ENCODE results near the gene PRPF6. TPM values are rescaled to one million over a fixed set of nuclear protein-coding genes. Genes with fewer than 3 reads are reported as not detected.
A peak's percentile ranks its signal among the peaks of the same experiment; 100 is the strongest.

Gene PRPF6
- total and polyA plus RNA-seq, 2 of the 13 experiments (the other 11 are each of a cell fraction or from before 2014, with no cell fraction given) = 63.7 to 101 TPM

GRCh38 chr20:64079273-64080012, 98.5 kb downstream of the PRPF6 start, which contains the start of gene RGS19 (continued):
- TF ChIP-seq ELF4 (CRISPR knock-in tag; IDR thresholded peaks at IDR 0.05; ENCODE audit: borderline replicate concordance) = no peak
- no peak for TF ChIP-seq ZNF3 (CRISPR knock-in tag; IDR thresholded peaks at IDR 0.05)
- TF ChIP-seq ZNF878 (CRISPR knock-in tag; IDR thresholded peaks at IDR 0.05) = no peak
- TF ChIP-seq HNRNPUL1 (IDR thresholded peaks at IDR 0.05; ENCODE audit: low read depth, low read length) = no peak
- no peak for TF ChIP-seq SMC3 (IDR thresholded peaks at IDR 0.05; ENCODE audit: low read length)
- no peak for TF ChIP-seq FOXM1 (CRISPR knock-in tag; IDR thresholded peaks at IDR 0.05)
- no peak for TF ChIP-seq ZBTB7B (CRISPR knock-in tag; IDR thresholded peaks at IDR 0.05)
- TF ChIP-seq ZNF138 (CRISPR knock-in tag; IDR thresholded peaks at IDR 0.05; ENCODE audit: low read depth) = no peak; the same call in 1 of the 2 replicates
- TF ChIP-seq ZNF790 (CRISPR knock-in tag; IDR thresholded peaks at IDR 0.05; ENCODE audit: borderline replicate concordance) = no peak; the same call in 1 of the 2 replicates
- no peak for TF ChIP-seq CC2D1A (CRISPR knock-in tag; IDR thresholded peaks at IDR 0.05)
- peak; percentile 95 for TF ChIP-seq PATZ1 (CRISPR knock-in tag; IDR thresholded peaks at IDR 0.05)
- no peak for TF ChIP-seq MBNL3 (CRISPR knock-in tag; conservative IDR thresholded peaks at IDR 0.05)
- 0 out of 2 replicates have a peak, but pooled peaks have one; percentile 86 for TF ChIP-seq ZNF552 (CRISPR knock-in tag; IDR thresholded peaks at IDR 0.05; ENCODE audit: borderline replicate concordance)
- TF ChIP-seq IRF2 (CRISPR knock-in tag; IDR thresholded peaks at IDR 0.05) = no peak
- no peak; a peak in 1 of 4 replicates for TF ChIP-seq POLR2A (IDR thresholded peaks at IDR 0.05; ENCODE audit: insufficient read depth in 1 of 2, low read depth in 2 of 2, low read length in 2 of 2)
- no peak for TF ChIP-seq ZNF335 (CRISPR knock-in tag; IDR thresholded peaks at IDR 0.05)
- no peak for TF ChIP-seq DNMT1 (CRISPR knock-in tag; IDR thresholded peaks at IDR 0.05)
- no peak for TF ChIP-seq ZNF766 (CRISPR knock-in tag; IDR thresholded peaks at IDR 0.05; ENCODE audit: borderline replicate concordance)
- no peak for TF ChIP-seq DRAP1 (CRISPR knock-in tag; IDR thresholded peaks at IDR 0.05)
- TF ChIP-seq NR1H2 (CRISPR knock-in tag; IDR thresholded peaks at IDR 0.05; ENCODE audit: borderline replicate concordance, low read depth) = no peak
- TF ChIP-seq TBX3 (IDR thresholded peaks at IDR 0.05; ENCODE audit: borderline replicate concordance) = no peak
- TF ChIP-seq AKAP8 (CRISPR knock-in tag; IDR thresholded peaks at IDR 0.05) = no peak
- no peak for TF ChIP-seq RXRB (CRISPR knock-in tag; IDR thresholded peaks at IDR 0.05; ENCODE audit: borderline replicate concordance)
- TF ChIP-seq SIN3A (IDR thresholded peaks at IDR 0.05; ENCODE audit: borderline replicate concordance, low read depth, low read length) = peak; percentile 59; the same call in 1 of the 2 replicates
- TF ChIP-seq E2F1 (CRISPR knock-in tag; IDR thresholded peaks at IDR 0.05) = no peak
- no peak for TF ChIP-seq ZBTB26 (CRISPR knock-in tag; IDR thresholded peaks at IDR 0.05; ENCODE audit: borderline replicate concordance)
- 0 out of 2 replicates have a peak, but pooled peaks have one; percentile 14 for TF ChIP-seq FOSL2 (CRISPR knock-in tag; IDR thresholded peaks at IDR 0.05)
- peak; percentile 99 for TF ChIP-seq ZMYM3 (CRISPR knock-in tag; IDR thresholded peaks at IDR 0.05)
- TF ChIP-seq FOXO1 (CRISPR knock-in tag; IDR thresholded peaks at IDR 0.05) = no peak

Data from HepG2 (cell line).